ENCODE data around the gene RPL29.

- no peak for TF ChIP-seq SUZ12 (IDR thresholded peaks at IDR 0.05; ENCODE audit: extremely low read depth, insufficient read depth, insufficient read length)
- no peak for TF ChIP-seq YY1 (IDR thresholded peaks at IDR 0.05; ENCODE audit: insufficient read depth, insufficient read length)
These were observed 47.6 kb downstream of the RPL29 start for GRCh38 chr3:51948016-51948580.

Data from NT2/D1 (cell line).